Stimulated activated CD8-positive, alpha-beta memory T cell treated with anti-CD3 and anti-CD28 coated beads, Interleukin-7, amount 100 ng/mL, for 24 hours (primary cell): Measurements from ENCODE around the gene CCDC57.

Experiments used
- DNase-seq: peaks from one replicate; pipeline ENCODE4 v3.0.0-alpha.2; 2020; ENCODE audit warnings: low read depth

Gene CCDC57

DNA sequence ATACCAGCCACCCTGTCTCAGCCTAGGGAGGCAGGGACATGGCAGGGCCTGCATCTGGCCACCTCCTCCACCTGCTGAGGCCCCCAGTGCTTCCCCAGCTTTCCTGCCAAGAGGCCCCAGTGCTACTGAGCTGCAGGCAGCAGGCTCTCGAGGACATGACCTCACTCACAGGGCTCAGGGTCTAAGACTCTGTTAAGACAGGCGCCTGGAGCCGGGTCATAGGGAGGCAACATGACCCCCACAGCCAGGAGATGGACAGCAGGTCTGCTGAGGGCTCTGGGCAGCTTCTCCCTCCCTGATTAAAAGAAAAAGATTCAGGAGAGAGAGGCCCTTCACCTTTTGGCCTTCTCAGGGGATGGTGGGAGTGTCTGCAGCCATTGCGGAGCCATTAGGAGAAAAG is 91.4 kb downstream of the CCDC57 start:
- no peak for DNase-seq

DNA sequence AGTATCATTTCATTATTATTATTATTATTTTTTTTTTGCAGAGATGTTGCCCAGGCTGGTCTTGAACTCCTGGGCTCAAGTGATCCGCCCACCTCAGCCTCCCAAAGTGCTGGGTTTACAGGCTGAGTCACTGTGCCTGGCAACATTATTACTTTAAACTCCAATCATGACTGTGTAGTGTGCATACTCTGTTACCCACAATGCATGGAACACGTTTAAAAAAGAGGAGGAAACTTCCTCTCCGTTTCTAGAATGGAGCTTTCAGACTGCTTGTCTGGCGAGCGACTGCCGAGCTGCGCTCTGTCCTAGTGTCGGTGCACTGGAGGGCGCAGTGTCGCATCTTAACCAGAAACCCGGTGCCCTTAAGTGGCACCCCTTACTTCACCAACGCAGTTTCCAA is 92.5 kb downstream of the CCDC57 start:
- DNase-seq = no peak

DNA sequence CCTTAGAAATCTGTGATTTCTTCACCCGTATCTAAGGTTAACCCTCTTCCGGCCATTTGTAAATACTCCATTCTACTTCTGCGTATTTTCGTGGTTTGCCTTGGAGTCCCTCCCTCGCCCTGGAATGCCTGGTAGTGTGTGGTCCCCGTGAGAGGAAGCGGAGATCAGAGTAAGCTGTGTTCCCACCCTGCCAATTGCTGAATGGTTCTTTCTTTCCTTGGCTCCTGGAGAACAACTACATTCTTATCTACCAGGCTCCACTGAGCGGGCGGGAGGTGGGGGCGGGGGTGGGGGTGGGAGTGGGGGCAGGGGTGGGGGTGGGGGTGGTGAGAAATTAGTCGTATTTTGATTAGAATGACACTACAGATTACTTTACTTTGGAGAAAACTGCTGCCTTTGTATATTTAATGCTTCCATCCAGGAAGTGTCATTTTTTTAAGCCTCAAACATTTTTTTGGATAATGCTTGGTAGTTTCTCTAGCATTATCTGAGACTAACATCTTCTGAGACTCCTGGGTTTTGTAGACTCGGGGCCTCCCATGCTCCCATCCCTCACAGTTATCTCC is 93.7 kb downstream of the CCDC57 start:
- DNase-seq = no peak

DNA sequence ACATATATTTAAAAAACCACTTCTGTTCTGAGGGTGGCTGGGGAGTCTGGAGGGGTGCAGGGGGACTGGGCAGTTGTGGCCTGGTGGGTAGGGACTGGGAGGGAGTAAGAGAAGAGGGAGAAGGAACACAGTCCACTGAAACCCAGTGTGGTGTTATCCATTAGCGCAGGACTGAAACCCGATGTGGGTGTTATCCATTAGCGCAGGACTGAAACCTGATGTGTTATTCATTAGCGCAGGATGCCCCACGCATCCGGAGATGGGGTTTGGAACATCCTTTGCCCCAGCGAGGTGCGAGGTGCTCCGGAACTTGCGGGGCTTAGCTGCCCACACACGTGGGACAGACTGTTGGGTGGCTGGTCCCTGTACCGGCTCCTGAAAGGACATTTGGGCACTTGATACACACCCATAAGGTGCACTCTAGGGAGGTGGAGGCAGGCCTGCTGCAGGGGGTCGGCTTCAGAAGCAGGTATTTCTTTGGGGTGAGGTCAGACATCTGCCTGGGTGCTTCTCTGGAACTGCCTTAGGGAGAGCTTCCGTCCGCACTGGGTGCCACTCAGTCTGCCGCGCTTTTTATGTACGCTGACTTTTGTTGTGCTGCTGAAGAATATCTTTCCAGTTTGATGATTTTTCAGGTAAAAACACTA is 94.4 kb downstream of the CCDC57 start:
- DNase-seq = no peak

DNA sequence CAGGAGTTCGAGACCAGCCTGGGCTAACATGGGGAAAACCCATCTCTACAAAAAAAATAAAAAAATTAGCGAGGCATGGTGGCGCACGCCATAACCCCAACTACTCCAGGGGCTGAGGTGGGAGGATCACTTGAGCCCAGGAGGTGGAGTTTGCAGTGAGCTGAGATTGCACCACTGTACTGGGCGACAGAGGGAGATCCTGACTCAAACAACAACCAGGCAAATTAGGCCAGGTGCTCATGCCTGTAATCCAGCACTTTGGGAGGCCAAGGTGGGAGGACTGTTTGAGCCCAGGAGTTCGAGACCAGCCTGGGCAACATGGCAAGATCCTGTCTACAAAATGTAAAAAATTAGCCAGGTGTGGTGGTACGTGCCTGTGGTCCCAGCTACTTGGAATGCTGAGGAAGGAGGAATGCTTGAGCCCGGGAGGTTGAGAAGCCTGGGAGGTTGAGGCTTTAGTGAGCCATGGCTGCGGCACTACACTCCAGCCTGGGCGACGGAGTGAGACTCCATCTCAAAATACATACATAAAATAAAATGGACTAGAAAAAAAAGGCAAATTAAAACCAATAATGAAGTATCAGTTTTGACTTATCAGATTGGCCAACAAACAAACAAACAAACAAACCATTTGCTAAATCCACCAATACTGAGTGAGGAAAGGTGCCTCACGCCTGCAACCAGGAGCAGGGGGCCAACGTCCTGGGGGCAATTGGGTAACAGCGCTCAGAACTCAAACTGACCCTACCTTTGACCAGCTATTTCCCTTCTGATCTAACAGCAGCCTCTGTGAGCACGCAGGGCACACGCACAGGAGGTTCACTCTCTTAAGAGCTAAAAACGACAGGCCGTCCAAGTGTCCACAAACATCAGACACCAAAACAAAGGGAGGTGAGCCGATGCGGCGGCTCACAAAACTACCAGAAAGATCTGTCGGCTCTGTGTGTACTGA is 95.2 kb downstream of the CCDC57 start:
- DNase-seq = no peak

DNA sequence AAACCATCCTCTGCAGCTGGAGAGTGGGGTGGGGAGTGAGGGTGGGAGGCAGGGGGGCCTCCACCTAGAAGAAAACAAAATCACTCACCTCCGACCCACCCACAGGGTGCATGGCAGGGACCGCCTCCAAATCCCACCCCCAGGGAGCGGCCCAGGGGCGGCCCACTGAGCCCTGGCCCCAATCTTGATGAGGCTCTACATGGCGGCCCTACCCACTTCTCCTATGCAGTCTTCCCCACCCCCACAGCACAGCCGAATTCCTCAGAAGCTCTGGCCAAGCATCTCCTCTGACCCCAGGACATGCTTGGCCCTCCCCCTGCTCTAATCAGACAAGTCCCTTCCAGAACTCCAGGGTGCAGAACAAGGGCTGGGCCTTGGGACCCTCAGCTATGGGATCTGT is 96.4 kb downstream of the CCDC57 start:
- DNase-seq = no peak

DNA sequence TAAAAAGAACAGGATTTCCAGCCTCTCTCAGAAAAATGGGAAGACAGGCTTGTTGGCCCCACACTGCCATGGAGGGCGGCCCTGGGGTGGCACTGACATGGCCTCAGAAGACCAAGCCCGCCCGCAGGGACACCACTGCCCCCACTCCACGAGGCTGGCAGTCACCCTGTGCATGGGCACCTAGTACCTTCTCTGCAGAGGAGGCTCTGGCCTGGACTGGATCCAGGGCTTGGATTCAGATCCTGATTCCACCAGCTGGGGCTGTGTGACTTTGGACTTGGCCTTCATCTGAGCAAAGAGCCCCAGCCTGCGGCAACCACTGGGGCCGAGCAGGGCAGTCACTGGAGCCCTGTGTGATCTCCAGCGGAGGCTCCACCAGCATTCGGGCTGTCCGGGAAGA is 97.8 kb downstream of the CCDC57 start:
- no peak for DNase-seq

DNA sequence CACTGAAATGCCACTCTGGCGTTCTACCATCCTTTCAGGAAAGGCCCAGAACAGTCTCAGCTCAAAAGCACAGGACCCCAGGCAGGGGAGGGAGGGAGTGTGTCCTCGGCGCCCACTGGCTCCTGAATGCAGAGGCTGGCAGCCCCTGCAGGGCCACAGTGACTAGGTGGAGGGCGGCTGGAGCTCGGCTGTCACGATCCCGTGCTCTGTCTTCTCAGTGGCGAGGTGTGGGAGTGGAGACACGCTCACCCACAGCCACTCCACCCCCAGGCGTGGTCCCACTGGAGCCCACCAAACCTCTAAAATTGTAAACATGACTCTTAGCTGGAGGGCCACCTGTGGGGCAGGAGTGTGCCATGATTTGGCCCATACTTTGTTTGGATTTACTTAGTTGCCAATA is 98.2 kb downstream of the CCDC57 start:
- DNase-seq = no peak

DNA sequence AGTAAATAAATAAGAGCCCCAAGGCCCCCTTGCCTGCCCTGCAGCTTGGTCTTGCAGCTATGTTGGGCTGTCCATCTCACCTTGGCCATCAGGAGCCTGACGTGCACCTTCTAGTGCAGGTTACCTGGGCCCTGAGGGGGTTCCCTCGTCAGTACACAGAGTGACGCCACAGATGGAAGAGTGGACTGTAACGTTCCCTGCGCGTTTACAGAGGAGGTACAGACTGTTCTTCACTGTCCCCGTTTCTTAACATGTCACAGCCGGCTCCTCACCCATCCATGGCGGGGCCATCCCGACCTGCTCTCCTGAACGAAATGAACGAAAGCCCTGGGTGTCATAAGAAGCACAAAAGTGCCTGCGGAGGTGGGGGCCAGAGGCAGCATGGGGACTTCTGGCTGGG is 98.7 kb downstream of the CCDC57 start:
- no peak for DNase-seq

DNA sequence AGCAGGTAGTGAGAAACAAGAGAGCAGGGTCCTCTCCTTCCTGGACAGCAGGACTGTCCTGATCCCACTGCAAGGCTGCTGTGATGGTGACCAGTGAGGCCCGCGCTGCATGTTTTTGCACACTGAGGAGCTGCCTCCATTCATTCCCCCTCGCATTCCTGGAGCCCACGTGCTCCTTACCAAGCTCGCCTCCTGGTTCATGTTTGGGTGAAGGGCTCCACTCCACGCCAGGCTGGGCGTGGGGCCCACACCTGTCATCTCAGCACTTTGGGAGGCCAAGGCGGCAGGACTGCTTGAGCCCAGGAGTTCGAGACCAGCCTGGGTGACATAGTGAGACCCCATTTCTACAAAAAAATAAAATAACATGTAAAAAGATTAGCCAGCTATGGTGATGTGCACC is 99.2 kb downstream of the CCDC57 start:
- no peak for DNase-seq

DNA sequence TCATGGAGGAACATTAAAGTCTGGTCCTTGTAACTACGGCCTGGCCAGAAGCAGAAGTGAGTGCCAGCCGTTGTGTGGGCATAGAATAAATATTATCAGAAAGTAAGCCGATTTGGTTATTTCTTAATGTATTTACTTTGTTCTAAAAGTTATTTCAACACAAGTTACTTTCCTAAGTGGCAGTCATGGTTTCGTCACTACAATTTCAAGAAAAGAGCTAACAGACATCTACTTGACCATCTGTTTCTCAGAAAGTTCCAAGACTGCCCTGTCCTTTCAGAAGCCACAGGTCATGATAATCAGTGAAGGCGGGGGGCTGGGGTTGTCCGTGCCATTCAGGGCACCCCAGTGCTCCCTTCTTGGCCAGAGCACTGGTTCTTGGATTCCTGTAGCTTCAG is 99.7 kb downstream of the CCDC57 start:
- no peak for DNase-seq

DNA sequence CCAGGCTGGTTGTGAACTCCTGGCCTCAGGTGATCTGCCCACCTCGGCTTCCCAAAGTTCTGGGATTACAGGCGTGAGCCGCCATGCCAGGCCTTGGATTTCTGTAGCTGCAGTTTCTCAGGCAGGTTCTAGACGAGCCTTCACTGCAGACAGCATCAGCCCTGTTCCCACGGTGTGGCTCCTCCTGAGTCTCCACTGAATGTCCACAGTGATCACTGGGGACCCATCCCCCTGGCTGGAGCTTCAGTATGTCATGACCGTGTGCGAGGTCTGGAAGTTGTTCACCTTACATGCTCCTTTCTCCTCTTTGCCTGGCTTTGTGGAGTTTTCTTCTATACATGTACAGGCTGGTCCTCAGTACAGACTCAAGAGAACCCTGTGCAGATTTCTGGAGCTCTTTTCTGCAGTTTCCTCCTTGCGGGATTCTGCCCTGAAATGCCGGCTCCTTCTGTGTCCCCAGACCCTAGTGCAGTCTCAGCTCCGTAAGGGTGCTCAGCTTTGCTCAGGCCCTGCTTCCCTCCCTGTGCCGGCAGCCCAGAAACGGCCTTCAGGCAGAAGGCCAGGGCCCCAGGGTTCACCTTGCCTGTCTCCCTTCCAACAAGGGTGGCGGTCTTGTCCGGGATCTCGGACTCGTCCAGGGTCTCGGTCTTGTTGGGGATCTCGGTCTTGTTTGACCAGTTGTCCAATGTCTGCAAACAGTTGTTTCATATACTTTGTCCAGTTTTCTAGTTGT is 100.3 kb downstream of the CCDC57 start:
- no peak for DNase-seq

DNA sequence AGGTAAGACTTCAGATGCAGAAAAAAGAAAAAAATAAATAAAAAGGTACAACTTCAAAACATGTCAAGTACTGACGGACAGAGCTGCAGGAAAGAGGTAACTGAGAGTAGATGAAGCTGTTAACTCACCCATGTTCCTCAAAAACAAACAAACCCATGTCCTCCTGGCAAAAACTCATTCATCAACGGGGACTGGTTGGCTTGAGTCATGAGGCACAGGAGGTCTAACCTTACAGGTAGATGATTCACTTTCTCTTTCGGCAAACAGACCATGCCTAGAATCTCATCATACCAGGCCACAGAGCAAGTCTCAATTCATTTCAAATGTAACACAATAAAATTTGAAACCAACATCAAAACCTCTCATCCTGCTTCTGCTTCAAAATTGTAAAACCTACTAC is 102.3 kb downstream of the CCDC57 start:
- no peak for DNase-seq

DNA sequence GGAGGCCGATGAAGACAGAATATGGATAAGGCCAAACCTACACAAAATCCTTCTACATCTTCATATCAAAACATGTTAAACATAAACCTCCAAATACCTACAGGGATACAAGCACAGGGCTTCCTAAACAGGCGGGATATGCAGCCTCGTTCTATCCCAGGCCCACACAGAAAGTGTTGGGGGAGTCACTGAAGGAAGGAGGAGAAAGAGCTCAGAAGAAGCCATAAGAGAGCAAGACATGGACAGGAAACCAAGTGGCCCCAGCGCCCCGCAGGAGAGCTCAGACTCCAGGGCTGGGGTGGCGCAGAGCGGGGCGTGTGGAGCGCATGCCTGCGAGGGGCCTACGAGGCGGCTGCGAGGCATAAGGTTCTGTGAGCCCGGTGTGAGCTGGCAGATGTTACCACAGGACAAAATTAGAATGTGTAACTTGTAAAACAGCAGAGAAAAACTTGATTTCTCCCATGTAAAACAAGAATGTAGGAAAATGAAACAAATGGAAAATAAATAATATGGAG is 103.6 kb downstream of the CCDC57 start:
- no peak for DNase-seq

DNA sequence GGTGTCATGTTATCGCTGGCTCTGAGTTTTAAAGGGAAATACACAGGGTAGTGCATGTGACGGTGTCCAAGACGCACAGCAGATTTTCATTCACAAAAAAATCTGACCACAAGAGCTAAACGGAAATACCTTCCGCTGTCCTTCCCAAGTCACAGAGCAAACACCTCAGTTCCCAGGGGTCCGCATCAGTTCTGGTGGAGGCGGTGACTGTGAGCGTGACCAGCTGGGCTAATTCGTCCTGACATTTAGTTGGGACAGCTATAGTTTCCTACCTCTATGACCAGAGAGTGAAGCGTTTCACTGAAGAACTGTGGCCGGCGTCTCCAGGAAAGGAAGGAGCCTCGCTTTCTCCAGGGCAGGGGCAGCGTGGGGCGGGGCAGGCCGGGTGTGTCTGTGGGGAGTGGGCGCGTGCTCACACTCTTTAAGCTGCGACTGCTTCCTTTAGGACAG is 104.1 kb downstream of the CCDC57 start:
- DNase-seq = no peak

DNA sequence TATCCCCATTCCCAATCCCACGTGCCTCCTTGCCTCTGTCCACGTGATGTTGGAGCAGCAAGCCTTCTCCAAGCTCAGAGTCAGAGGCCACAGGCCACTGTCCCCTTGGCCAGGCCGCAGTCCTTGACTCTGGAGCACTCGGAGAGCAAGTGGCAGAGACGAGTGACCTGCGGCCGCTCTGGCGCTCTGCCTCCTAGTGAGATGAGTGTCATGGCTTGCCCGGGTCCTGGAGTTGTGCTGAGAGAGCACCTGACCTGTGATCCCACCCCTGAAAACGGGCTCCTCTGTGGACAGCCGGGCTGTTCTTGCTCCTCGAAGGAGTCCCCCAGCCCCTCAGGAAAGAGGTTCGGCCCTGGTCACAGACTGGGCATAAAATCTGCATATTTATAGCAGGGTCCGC is 104.6 kb downstream of the CCDC57 start:
- DNase-seq = no peak

DNA sequence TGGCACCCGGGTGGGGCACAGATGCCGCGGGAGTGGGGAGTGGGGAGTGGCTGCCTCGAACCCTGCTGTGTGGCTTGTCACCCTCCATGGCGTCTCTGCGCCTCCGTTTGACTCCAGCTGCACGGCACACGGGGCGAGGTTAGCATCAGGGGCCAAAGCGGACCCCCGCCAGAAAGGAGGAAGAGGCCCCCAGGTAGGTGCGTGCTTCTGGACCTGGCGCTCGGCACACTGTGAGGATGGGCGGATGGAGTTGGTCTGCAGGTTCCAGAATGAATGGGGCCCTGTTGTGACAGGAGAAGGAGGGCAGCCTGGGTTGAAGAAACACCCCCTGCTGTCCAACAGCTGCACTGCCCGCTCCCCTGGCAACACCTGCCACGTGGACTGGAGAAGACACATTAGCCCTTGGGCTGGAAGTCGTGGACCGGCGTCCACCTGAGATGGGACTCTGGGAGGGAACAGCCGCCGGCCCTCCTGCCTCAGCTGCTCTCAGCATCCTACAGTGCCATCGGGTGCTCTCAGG is 105.2 kb downstream of the CCDC57 start:
- DNase-seq = no peak

DNA sequence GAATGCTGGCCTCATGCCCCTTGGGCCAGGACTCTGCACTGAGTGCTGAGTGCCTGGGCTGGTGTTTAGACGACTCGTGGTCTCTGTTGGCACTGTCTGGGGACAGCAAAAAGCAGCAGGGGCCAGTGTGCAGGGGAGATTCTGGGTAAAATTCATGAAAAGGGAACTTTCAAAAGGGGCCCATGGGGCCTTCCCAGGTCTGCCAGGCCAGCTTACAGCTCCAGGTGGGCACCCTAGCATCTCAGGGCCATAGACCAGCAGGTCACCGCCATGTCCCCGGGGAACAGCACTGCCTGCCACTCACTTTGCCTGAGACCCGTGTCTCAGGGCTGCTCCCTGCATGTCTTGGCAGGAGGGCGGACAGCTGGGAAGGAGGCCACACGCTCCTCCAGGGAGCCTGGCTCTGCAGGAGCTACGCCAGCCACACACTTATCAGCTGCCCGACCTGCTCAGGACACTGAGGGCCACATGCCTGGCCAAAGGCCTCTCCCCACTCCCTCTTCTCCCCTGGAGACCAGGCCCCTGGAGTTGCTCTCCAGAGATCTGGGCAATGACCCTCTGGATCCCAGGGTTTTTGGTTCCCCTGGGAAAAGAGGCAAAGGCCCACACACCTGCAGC is 105.8 kb downstream of the CCDC57 start:
- DNase-seq = no peak

DNA sequence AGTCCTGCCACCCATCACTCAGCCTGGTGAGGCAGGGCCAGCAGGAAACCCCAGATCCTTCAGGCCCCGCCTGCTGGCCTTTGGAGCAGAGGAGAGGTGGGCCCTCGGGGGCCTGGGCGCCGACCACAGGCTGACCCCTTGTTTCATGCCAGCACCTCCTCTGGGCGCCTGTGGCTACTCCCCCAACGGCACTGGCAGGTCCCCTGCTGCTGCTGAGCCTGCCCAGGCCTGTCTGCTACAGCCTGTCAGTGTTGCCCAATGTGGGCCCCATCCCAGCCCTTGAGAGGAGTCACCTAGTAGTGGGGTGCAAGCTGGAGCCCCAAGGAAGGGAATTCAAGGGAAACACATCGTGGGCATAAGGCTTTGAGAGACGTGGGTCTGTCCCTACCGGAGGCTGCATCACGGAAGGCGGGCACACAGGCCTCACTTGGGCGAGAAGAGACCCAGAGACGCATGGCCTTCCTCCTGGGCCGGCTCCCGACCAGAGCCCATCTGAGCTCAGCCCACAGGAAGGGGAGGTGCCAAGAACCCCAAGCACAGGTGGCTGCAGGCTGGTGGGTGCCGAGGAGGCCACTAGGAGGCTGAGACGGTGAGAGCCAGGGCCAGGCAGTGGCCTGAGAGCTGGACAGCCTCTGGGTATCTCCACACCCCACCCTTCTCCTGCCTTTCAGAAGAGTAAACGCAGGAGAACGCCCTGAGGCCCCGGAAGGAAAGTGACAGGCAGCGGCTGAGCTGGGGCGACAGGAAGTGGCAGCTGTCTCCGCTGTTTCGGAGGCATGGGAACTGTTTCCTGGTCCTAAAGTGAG is 106.6 kb downstream of the CCDC57 start:
- DNase-seq = no peak

DNA sequence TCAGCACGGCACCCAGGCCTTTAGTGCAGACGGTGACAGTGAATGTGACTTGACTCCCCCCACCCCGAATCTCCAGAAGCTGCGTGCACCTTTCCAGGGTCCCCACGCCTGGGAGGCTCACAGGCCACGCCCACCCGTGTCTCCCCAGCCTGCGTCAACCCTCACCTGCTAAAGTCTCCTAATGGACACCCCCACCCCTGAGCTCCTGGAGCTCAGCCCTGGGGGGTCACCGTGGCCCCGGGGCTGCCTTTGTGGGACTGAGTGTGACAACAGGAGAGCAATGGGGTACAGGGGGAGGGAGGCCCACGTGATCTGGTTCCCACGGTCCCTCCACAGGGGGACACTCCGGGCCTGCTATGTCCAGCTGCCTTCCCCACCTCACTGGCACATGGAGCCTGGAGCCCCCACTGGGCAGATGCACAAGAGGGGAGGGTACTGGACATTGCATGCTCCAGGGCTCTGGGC is 107.2 kb downstream of the CCDC57 start:
- no peak for DNase-seq
